ENCODE results near the gene CENPX. TPM values are rescaled to one million over a fixed set of nuclear protein-coding genes. Genes with fewer than 3 reads are reported as not detected.

Gene CENPX
- total and polyA plus RNA-seq, 2 of the 13 experiments (the other 11 are each of a cell fraction or from before 2014, with no cell fraction given) = 92.7 to 170 TPM

DNA sequence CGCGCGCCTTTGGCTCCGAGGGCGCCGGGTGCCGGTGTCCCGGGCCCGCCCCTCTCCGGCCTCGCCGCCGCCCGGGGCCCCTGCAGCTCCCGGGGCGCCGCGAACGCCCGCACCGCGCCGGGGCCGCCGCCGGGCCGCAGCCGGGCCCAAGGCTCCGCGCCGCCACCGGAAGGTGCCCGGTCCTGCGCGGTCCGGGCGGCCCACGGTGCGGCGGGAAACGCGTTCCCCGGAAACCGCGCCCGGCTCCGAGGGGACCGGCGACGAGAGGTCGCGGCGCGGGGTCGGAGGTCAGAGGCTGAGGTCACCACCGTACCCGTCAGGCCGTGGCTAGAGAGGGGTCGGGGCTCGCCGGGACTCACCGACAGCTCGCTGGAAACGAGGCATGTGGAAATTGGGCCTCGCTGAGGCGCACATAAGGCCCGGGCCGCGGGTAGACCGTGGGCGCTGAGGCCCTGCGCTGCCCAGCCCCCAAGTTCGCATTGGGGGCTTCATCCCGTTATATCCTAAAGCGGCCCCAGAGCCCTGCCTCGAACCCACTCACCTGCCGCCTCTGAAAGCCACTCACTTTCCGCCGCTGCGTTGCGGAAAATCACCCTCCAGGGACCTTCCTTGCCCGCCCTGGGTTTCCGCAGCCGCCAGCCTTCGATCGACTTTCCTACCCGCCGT lies 43.1 kb upstream of the CENPX start, which contains the start of gene DUS1L (continued):
- TF ChIP-seq CBX5 (CRISPR knock-in tag; IDR thresholded peaks at IDR 0.05; ENCODE audit: borderline replicate concordance) (peak; percentile 94), ZBTB1 (CRISPR knock-in tag; IDR thresholded peaks at IDR 0.05; ENCODE audit: borderline replicate concordance) (0 out of 2 replicates have a peak, but pooled peaks have one; percentile 39), ZMYM3 (CRISPR knock-in tag; IDR thresholded peaks at IDR 0.05) (peak; percentile 44; the same call in 1 of the 2 replicates), TGIF2 (CRISPR knock-in tag; IDR thresholded peaks at IDR 0.05) (peak; percentile 87), KAT7 (CRISPR knock-in tag; IDR thresholded peaks at IDR 0.05; ENCODE audit: borderline replicate concordance) (peak; percentile 99), AKAP8 (CRISPR knock-in tag; IDR thresholded peaks at IDR 0.05) (peak; percentile 91), ATF7-NPFF (CRISPR knock-in tag; IDR thresholded peaks at IDR 0.05; ENCODE audit: low read depth) (peak; percentile 89), PHB2 (IDR thresholded peaks at IDR 0.05; ENCODE audit: partially characterized antibody) (no peak), ZNF589 (CRISPR knock-in tag; conservative IDR thresholded peaks at IDR 0.05) (peak; percentile 82; the same call in 1 of the 2 replicates), NKX3-1 (CRISPR knock-in tag; IDR thresholded peaks at IDR 0.05) (0 out of 2 replicates have a peak, but pooled peaks have one; percentile 46), ZNF446 (CRISPR knock-in tag; IDR thresholded peaks at IDR 0.05) (peak; percentile 89), SOX13 (IDR thresholded peaks at IDR 0.05) (no peak; the same call in 1 of the 2 replicates), SOX13 (CRISPR knock-in tag; conservative IDR thresholded peaks at IDR 0.05 in 1 of 2, IDR thresholded peaks at IDR 0.05 in 1 of 2) (peak in 1 of 2 experiments; percentile 68; a peak in 2 of 4 replicates), RNF2 (conservative IDR thresholded peaks at IDR 0.05; ENCODE audit: low read depth) (0 out of 2 replicates have a peak, but pooled peaks have one; percentile 55), ARNTL (CRISPR knock-in tag; IDR thresholded peaks at IDR 0.05) (peak; percentile 61; the same call in 1 of the 2 replicates), KAT2B (IDR thresholded peaks at IDR 0.05; ENCODE audit: borderline replicate concordance, low read depth, low read length) (no peak)
- TF ChIP-seq, protein P1, sequence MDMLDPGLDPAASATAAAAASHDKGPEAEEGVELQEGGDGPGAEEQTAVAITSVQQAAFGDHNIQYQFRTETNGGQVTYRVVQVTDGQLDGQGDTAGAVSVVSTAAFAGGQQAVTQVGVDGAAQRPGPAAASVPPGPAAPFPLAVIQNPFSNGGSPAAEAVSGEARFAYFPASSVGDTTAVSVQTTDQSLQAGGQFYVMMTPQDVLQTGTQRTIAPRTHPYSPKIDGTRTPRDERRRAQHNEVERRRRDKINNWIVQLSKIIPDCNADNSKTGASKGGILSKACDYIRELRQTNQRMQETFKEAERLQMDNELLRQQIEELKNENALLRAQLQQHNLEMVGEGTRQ (IDR thresholded peaks at IDR 0.05; ENCODE audit: low read depth, low read length) = no peak
- TF ChIP-seq, protein P1 (CRISPR knock-in tag; IDR thresholded peaks at IDR 0.05; ENCODE audit: borderline replicate concordance) = no peak; the same call in 1 of the 2 replicates
- TF ChIP-seq, protein P2, sequence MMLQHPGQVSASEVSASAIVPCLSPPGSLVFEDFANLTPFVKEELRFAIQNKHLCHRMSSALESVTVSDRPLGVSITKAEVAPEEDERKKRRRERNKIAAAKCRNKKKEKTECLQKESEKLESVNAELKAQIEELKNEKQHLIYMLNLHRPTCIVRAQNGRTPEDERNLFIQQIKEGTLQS (CRISPR knock-in tag; IDR thresholded peaks at IDR 0.05) = peak; percentile 90
- TF ChIP-seq, protein P3, sequence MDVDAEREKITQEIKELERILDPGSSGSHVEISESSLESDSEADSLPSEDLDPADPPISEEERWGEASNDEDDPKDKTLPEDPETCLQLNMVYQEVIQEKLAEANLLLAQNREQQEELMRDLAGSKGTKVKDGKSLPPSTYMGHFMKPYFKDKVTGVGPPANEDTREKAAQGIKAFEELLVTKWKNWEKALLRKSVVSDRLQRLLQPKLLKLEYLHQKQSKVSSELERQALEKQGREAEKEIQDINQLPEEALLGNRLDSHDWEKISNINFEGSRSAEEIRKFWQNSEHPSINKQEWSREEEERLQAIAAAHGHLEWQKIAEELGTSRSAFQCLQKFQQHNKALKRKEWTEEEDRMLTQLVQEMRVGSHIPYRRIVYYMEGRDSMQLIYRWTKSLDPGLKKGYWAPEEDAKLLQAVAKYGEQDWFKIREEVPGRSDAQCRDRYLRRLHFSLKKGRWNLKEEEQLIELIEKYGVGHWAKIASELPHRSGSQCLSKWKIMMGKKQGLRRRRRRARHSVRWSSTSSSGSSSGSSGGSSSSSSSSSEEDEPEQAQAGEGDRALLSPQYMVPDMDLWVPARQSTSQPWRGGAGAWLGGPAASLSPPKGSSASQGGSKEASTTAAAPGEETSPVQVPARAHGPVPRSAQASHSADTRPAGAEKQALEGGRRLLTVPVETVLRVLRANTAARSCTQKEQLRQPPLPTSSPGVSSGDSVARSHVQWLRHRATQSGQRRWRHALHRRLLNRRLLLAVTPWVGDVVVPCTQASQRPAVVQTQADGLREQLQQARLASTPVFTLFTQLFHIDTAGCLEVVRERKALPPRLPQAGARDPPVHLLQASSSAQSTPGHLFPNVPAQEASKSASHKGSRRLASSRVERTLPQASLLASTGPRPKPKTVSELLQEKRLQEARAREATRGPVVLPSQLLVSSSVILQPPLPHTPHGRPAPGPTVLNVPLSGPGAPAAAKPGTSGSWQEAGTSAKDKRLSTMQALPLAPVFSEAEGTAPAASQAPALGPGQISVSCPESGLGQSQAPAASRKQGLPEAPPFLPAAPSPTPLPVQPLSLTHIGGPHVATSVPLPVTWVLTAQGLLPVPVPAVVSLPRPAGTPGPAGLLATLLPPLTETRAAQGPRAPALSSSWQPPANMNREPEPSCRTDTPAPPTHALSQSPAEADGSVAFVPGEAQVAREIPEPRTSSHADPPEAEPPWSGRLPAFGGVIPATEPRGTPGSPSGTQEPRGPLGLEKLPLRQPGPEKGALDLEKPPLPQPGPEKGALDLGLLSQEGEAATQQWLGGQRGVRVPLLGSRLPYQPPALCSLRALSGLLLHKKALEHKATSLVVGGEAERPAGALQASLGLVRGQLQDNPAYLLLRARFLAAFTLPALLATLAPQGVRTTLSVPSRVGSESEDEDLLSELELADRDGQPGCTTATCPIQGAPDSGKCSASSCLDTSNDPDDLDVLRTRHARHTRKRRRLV (CRISPR knock-in tag; IDR thresholded peaks at IDR 0.05) = no peak

All from HepG2 (cell line).